DND-41 (cell line): ENCODE data around the gene VPS54.

Source experiments
- ATAC-seq: fragments of 200-7000 bp; cut with Tn5 transposase; 3 replicates; pipeline ENCODE4 v1.9.1; 2021; ENCODE audit warnings: low read depth; ENCODE audit not compliant: insufficient read depth
- DNase-seq: peaks from one replicate; pipeline ENCODE4 v3.0.0-alpha.2; 2020
- H2AFZ ChIP-seq: 2 replicates; pipeline ENCODE4 v1.6.0; 2012; ENCODE audit warnings: low read depth, low read length
- H3K27ac ChIP-seq: 2 replicates; pipeline ENCODE4 v1.5.1; 2012; ENCODE audit warnings: low read length, inconsistent platforms
- H3K27me3 ChIP-seq: fragments of 200-600 bp; sonication (generic); 2 replicates; pipeline ENCODE4 v1.6.0; 2012; ENCODE audit warnings: low read length, mild to moderate bottlenecking, inconsistent platforms; ENCODE audit not compliant: insufficient read depth, poor library complexity
- H3K36me3 ChIP-seq: 2 replicates; pipeline ENCODE4 v1.5.1; 2012; ENCODE audit warnings: low read length, inconsistent platforms; ENCODE audit not compliant: insufficient read depth
- H3K4me1 ChIP-seq: 2 replicates; pipeline ENCODE4 v1.5.1; 2012; ENCODE audit warnings: mild to moderate bottlenecking, low read length; ENCODE audit not compliant: insufficient read depth
- H3K4me2 ChIP-seq: 2 replicates; pipeline ENCODE4 v1.6.0; 2012; ENCODE audit warnings: mild to moderate bottlenecking, moderate library complexity, low read length, inconsistent platforms; ENCODE audit not compliant: insufficient read depth
- H3K4me3 ChIP-seq, 2 experiments: fragments of 200-600 bp in 1 of 2; shearing (Covaris generic) in 1 of 2; 2 replicates each; pipeline ENCODE4 v1.5.1; 2012 to 2016; ENCODE audit warnings: inconsistent platforms in 2 of 2, low read length in 2 of 2, mild to moderate bottlenecking in 2 of 2, low read depth in 1 of 2, moderate library complexity in 1 of 2
- H3K79me2 ChIP-seq: 2 replicates; pipeline ENCODE4 v1.6.0; 2012; ENCODE audit warnings: low read length, inconsistent platforms; ENCODE audit not compliant: insufficient read depth
- H3K9ac ChIP-seq: 2 replicates; pipeline ENCODE4 v1.6.0; 2012; ENCODE audit warnings: low read depth, mild to moderate bottlenecking, inconsistent platforms, low read length, moderate library complexity
- H3K9me3 ChIP-seq: 2 replicates; pipeline ENCODE4 v1.5.1; 2012; ENCODE audit warnings: low read length, moderate library complexity, mild to moderate bottlenecking, inconsistent platforms; ENCODE audit not compliant: insufficient read depth, severe bottlenecking
- H4K20me1 ChIP-seq: 2 replicates; pipeline ENCODE4 v1.6.0; 2012; ENCODE audit warnings: low read length; ENCODE audit not compliant: insufficient read depth
- EZH2 ChIP-seq: IDR thresholded peaks from 3 replicates; pipeline ENCODE4 v1.6.1; 2012; ENCODE audit warnings: borderline replicate concordance, low read depth, mild to moderate bottlenecking, moderate library complexity, low read length, inconsistent platforms; ENCODE audit not compliant: severe bottlenecking
- TF ChIP-seq, protein P1 (sequence below): IDR thresholded peaks from 2 replicates; pipeline ENCODE4 v1.5.1; 2012; ENCODE audit warnings: borderline replicate concordance, low read length, moderate library complexity, mild to moderate bottlenecking; ENCODE audit not compliant: poor library complexity, severe bottlenecking; ENCODE audit errors: extremely low read depth

VPS54 gene

DNA sequence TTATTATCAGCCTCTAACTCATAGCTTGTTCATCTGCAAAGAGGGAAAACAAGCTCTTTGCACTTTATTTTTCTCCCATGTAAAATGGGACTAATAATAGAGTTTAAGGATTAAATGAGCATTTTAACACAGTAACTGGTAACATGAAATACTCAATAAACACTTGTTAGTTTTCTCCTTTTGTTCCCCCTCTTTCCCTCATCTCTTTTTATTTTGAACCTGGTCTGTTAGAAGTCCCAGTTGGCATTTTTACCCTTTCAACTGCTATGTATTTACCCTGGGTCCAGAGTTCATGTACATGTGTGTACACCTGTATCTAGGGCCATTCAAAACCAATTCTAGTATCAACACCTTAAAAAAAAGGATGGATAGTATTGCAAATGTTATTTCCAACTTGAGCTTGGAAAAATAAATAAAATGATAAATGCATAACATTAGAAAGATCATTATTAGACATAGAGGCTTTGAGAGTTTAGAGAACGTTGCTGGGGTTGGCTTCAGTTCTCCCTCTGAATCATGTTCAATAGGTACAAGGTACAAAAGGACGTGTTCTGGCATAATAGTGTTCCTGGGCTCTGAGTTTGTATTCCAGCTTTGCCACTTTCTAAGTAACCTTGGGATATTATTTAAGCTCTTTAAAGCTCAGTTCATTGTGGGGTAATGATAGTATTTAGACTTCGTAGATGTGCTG, 5.2 kb upstream of the VPS54 start:
- Histone ChIP-seq H3K4me3 (no peak overlapping the region), H3K27ac (no peak overlapping the region), H3K9me3 (no peaks in the 10 kb centered on the region), H3K4me2 (no peak overlapping the region), H3K9ac (no peak overlapping the region), H3K36me3 (no peaks in the 10 kb centered on the region), H3K79me2 (peaks cover 5% of the 10 kb centered on the region), H3K27me3 (no peaks in the 10 kb centered on the region), H2AFZ (no peak overlapping the region), H4K20me1 (no peaks in the 10 kb centered on the region), H3K4me1 (peaks cover 32% of the 10 kb centered on the region)
- TF ChIP-seq EZH2 = no peak
- TF ChIP-seq, protein P1, sequence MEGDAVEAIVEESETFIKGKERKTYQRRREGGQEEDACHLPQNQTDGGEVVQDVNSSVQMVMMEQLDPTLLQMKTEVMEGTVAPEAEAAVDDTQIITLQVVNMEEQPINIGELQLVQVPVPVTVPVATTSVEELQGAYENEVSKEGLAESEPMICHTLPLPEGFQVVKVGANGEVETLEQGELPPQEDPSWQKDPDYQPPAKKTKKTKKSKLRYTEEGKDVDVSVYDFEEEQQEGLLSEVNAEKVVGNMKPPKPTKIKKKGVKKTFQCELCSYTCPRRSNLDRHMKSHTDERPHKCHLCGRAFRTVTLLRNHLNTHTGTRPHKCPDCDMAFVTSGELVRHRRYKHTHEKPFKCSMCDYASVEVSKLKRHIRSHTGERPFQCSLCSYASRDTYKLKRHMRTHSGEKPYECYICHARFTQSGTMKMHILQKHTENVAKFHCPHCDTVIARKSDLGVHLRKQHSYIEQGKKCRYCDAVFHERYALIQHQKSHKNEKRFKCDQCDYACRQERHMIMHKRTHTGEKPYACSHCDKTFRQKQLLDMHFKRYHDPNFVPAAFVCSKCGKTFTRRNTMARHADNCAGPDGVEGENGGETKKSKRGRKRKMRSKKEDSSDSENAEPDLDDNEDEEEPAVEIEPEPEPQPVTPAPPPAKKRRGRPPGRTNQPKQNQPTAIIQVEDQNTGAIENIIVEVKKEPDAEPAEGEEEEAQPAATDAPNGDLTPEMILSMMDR = no peak
- no peak for ATAC-seq
- no peak for DNase-seq

DNA sequence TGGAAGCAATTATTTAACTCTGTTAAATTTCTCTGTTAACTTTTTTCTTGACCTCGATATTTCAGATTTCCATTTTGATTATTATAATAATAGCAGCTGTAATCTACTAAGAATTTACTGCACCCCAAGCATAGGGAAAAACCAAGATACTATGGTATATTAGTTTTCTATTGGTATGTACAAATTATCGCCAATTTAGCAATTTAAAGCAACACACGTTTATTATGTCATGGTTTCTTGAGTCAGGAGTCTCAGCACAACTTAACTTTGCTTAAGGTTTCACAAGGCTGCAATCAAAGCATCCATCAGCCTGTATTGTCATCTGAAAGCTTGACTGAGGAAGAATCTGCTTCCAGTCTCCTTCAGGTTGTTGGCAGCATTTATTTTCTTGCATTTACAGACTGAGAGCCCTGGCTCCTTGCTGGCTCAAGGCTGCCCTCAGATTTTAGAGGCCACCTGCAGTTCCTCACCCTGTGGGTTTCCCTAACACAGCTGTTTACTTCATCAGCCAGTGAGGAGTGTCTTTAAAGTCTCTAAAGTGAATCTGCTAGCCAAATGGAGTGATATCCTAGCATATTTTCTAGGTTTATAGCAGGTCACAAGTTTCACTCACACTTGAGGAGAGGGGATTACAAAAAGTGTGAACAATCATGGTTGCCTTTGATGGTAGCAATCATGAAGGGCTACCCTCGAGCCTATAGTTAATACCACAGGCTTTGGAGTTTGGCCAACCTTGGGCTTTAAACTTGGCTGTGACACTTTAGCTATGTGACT, 4.4 kb upstream of the VPS54 start:
- no peak overlapping the region for H3K4me3 ChIP-seq
- no peaks in the 10 kb centered on the region for H4K20me1 ChIP-seq
- DNase-seq = no peak
- TF ChIP-seq EZH2 = no peak
- TF ChIP-seq, protein P1 = no peak
- H2AFZ ChIP-seq = 0 out of 2 replicates have a peak overlapping the region, but pooled peaks have one; percentile 15
- H3K4me1 ChIP-seq = peaks cover 34% of the 10 kb centered on the region
- no peaks in the 10 kb centered on the region for H3K27me3 ChIP-seq
- no peak overlapping the region for H3K27ac ChIP-seq
- no peak overlapping the region for H3K4me2 ChIP-seq
- H3K36me3 ChIP-seq = no peaks in the 10 kb centered on the region
- H3K9me3 ChIP-seq = no peaks in the 10 kb centered on the region
- H3K9ac ChIP-seq = no peak overlapping the region
- H3K79me2 ChIP-seq = peaks cover 12% of the 10 kb centered on the region
- ATAC-seq = no peak

DNA sequence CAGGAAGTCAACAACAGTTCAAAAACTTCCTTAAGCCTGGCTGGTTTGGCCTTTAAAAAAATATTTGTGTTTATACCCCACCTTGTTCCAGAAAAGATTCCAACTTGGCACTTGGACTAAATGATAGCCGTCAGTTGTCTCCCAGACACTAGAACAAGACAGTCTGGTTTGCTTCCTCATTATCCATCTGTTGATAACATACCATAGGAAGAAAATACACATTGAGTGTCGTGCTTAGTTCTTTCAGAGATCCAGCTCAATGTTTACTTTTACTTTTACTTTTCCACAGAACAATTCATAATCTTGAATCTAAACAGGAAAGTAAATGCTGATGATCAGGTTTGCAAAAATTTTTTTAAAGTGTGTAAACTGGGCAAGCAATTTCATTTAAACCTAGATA, 2.4 kb upstream of the VPS54 start:
- TF ChIP-seq, protein P1 = no peak
- no peak for TF ChIP-seq EZH2
- Histone ChIP-seq H2AFZ (peak overlapping the region; percentile 61), H3K27me3 (no peaks in the 10 kb centered on the region), H3K9me3 (no peaks in the 10 kb centered on the region), H4K20me1 (no peaks in the 10 kb centered on the region), H3K4me1 (peaks cover 50% of the 10 kb centered on the region), H3K9ac (no peak overlapping the region), H3K4me2 (no peak overlapping the region), H3K27ac (no peak overlapping the region; the same call in 1 of the 2 replicates), H3K36me3 (no peaks in the 10 kb centered on the region), H3K79me2 (peaks cover 33% of the 10 kb centered on the region), H3K4me3 (no peak overlapping the region)
- ATAC-seq = no peak
- no peak for DNase-seq
